ENCODE data around the gene KRTAP10-8.
"Not testable (repeated sequence)": the region's sequence is repeated elsewhere in the genome, so short reads cannot be mapped to it uniquely, and the experiment has no call there.

KRTAP10-8 gene

GRCh38 chr21:44600118-44600978 lies 11.5 kb upstream of the KRTAP10-8 start, which contains the start of gene KRTAP10-7:
KRTAP10-7 (plus strand) TSS chr21:44600597; CDS start chr21:44600622, 25 bp downstream.
- DNase-seq: not testable (repeated sequence)

- DNase-seq: not testable (repeated sequence)
These were observed 10.8 kb upstream of the KRTAP10-8 start for GRCh38 chr21:44601091-44601490.

- no peak for DNase-seq
These were observed 10.1 kb upstream of the KRTAP10-8 start for GRCh38 chr21:44601596-44602462.

- DNase-seq: no peak
These were observed 9.4 kb upstream of the KRTAP10-8 start for GRCh38 chr21:44602463-44602850.

GRCh38 chr21:44603109-44603875 lies 8.6 kb upstream of the KRTAP10-8 start:
- no peak for DNase-seq

- DNase-seq: no peak
These were observed 8.0 kb upstream of the KRTAP10-8 start for GRCh38 chr21:44603911-44604310.

- DNase-seq: no peak
These were observed 5.4 kb upstream of the KRTAP10-8 start for GRCh38 chr21:44606495-44606894.

GRCh38 chr21:44609193-44609592 lies 2.7 kb upstream of the KRTAP10-8 start:
- no peak for DNase-seq

GRCh38 chr21:44610157-44610843 lies 1.6 kb upstream of the KRTAP10-8 start:
- not testable (repeated sequence) for DNase-seq

GRCh38 chr21:44611551-44611950 lies 328 bp upstream of the KRTAP10-8 start:
- DNase-seq: no peak

- DNase-seq: no peak
These were observed 870 bp downstream of the KRTAP10-8 start for GRCh38 chr21:44612669-44613229.

- no peak for DNase-seq
These were observed 1.7 kb downstream of the KRTAP10-8 start for GRCh38 chr21:44613386-44614155.

GRCh38 chr21:44614161-44614631 lies 2.3 kb downstream of the KRTAP10-8 start:
- no peak for DNase-seq

- DNase-seq: no peak
These were observed 3.1 kb downstream of the KRTAP10-8 start for GRCh38 chr21:44614961-44615391.

GRCh38 chr21:44615466-44615865 lies 3.6 kb downstream of the KRTAP10-8 start:
- DNase-seq: no peak

GRCh38 chr21:44615911-44616590 lies 4.2 kb downstream of the KRTAP10-8 start:
- no peak for DNase-seq

- no peak for DNase-seq
These were observed 4.7 kb downstream of the KRTAP10-8 start for GRCh38 chr21:44616591-44616926.

- no peak for DNase-seq
These were observed 5.2 kb downstream of the KRTAP10-8 start for GRCh38 chr21:44617071-44617501.

- DNase-seq: peak; percentile 2
These were observed 6.6 kb downstream of the KRTAP10-8 start for GRCh38 chr21:44618504-44618903.

GRCh38 chr21:44618909-44619308 lies 7.0 kb downstream of the KRTAP10-8 start:
- no peak for DNase-seq
